CD4-positive, alpha-beta T cell treated with Interleukin-17A for 4 hours (primary cell): ENCODE measurements around the gene ZNF326.
"Not testable (repeated sequence)": the region's sequence is repeated elsewhere in the genome, so short reads cannot be mapped to it uniquely, and the experiment has no call there.

Experiments used
- DNase-seq: peaks from one replicate; pipeline ENCODE4 v3.0.0-alpha.2; 2020; ENCODE audit warnings: mixed read lengths

ZNF326 gene

DNA sequence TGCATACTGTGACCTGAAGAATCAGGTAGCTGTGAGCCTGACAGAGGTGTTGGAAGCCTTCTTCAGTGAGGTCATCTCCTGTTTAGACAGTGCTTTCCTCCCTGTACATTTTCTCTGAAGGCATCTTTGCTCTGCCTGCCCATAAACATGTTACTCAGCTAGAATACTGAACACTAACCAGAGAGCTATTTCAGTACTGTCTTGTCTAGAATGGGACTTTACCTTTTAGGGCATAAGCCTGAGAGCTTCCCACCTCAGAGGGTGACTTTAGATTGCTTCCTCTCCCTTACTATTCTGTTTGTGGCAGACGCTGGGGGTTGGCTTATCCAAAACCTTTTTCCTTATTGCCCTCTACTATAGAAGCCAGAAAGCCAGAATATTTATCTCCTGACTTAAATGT, 23.3 kb upstream of the ZNF326 start:
- no peak for DNase-seq

DNA sequence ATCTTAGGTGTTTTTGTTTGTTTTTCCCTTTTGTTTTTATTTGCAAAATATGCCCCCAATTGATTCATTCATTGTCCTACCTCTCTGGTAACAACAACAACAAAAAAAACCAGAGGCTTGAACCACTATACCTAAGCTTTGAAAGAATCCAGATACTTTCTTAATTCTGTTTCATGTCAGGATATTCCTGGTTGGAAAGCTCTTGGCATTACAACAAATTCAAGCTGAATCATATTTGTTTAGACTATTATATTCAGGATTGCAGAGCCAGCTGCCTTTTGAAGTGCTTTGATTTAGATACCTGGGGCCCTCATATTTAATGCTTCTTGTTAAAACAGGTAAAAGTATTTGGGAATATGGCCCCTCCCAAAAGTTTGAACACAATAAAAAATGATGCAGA, 22.9 kb upstream of the ZNF326 start:
- no peak for DNase-seq

DNA sequence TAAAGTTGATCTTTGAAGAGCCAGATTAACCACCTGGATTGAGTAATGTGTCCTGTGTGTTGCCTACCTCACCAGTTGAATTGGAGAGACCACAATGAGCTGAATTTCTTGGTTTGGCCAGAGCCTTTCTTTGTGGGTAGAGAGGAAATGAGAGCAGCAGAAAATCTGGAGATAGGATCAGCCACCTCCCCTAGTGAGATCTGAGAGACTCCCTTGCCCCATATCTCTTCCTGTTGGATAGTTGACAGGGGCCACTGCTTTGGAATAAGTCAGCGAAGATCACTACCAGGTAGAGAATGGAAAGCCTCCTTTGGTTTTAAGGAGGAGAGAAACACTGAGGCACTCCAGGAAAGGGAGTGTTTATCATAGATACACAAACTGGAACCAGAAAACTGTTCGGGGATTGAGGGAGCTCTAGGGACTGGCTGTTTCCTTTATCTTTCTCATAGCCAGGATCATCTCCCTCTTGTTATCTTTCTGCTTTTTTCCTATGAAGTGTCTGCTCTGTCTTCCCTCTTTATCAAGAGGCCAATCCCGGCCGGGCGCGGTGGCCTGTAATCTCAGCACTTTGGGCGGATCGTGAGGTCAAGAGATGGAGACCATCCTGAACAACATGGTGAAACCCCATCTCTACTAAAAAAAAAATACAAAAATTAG, 21.3 kb upstream of the ZNF326 start:
- DNase-seq: no peak

DNA sequence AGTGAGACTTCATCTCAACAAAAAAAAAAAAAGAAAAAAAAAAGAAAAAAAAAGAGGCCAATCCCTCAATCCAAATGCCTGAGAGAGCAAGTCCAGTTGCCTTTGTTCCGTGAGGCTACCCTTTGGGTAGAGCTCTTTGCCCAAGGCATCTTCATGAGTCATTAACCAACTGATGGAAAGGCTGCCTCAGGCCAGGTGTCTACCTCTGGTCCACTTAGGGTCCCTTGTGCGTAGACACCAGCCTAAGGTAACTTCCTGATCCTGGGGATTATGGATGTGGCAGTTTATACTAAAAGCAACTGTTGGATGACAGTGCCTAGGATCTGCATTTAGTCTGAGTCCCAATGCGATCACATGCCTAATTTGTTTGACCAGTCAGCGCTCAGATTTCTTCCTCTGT, 20.7 kb upstream of the ZNF326 start:
- no peak for DNase-seq

DNA sequence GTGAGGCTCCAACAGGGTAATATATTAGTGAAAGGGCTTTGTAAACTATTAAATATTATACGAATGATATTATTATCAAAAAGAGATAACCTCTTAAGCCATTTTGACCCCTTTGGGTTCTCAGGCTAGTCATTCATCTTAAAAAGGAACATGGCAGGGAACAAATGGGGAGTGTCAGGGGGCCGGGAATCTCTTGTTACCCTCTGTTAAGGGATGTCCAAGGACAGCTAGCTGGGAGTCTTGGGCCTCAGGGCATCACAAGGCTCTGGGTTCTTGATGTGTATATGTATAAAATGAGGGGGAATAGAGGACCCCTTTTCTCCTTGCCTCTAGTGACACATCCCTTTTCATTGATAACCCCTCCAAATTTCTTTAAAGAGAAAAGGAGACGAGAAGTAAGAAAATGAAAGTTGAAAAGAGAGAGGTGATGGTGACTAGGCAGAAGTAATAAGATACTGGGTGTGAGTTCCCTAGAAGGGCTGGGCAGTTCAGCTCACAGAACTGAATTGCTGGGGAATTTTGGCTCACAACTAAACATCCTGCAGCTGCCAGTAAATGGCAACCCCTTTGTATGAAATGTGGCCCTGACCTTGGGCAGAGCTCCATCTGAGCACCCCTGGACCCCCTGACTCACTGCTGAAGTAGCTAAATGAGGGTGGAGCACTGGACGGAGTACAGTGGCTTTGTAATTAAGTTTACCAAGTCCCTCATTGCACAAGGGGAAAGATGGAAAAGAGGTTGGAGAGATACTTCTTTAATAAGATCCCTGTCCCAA, 20.0 kb upstream of the ZNF326 start:
- DNase-seq: no peak

DNA sequence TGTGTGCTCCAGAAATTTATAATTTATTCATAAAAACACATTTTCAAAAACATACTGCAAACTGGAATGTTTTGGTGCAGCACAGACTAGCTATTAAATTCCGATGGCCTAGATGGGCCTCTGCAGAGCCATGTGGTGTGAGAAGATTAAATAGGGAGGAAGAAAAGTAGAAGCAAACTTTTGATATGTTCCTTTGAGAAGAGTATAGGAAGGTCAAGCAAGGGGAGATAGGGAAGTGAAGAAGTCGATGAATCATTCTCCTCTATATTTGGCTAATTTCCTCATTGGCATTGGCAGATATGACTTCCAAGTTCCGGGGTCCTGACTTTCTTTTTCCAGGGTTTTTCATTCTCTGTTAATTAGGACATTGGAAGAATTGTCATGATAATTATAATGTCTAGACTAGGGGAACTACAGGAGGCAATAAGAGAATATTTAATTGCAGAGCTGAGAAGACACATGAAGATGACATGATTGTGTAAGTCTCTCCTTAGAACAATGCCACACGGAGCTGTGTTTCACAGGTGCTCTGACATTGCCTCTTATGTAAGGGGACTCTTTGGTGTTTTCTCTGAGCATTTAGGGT, 19.3 kb upstream of the ZNF326 start:
- no peak for DNase-seq

DNA sequence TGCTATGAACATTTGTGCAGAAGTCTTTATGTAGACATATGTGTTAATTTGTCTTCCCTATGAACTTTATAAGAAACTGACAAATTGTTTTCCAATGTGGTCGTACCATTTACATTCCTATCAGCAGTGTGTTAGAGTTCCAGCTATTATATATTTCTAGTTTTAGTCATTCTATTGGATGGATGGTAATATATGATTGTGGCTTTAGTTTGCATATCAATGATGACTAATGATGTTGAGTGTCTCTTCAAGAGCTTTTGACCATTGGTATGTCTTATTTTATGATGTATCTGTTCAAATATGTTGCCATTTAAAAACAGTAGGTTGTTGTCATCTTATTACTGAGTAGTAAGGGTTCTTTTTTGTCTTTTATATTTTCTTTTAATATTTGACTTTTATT, 16.2 kb upstream of the ZNF326 start:
- DNase-seq: no peak

DNA sequence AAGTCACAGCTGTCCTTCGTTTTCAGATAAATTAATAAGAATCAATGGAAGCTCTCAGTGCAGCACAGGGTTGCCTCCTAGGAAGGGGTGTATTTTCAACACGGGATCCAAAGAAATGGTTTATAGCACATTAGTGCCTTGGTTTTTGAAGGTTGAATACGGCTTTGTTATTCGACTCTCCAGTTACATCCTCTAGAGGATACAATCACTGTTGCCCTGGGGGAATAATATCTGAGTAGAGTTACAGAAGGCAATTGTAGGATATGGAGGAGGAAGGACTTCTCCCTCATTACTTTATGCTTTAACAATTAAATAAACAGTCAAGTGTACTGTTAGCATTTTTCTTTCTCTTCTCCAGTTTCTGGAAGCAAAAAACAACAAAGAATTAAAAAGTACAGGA, 14.3 kb upstream of the ZNF326 start:
- no peak for DNase-seq

DNA sequence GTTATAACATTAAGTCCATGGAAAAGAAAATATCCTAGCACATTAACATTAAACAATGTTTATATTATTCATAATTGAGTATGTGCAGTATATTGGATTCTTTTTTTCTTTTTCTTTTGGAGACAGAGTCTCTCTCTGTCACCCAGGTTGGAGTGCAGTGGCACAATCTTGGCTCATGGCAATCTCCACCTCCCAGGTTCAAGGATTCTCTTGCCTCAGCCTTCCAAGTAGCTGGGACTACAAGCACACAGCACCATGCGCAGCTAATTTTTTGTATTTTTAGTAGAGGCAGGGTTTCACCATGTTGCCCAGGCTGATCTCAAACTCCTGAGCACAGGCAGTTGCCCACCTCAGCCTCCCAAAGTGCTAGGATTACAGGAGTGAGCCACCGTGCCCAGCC, 12.1 kb upstream of the ZNF326 start:
- DNase-seq: not testable (repeated sequence)

DNA sequence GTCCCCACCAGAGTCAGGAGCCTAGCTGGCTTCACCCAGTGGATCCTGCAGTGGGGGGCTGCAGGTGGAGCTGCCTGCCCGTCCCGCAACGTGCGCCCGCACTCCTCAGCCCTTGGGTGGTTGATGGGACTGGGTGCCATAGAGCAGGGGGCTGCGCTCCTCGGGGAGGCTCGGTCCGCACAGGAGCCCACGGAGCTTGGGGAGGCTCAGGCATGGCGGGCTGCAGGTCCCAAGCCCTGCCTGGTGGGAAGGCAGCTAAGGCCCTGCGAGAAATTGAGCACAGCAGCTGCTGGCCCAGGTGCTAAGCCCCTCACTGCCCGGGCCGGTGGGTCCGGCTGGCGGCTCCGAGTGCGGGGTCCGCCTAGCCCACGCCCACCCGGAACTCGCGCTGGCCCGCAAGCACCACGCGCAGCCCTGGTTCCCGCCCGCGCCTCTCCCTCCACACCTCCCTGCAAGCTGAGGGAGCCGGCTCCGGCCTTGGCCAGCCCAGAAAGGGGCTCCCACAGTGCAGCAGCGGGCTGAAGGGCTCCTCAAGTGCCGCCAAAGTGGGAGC, 10.3 kb upstream of the ZNF326 start:
- DNase-seq: not testable (repeated sequence)

DNA sequence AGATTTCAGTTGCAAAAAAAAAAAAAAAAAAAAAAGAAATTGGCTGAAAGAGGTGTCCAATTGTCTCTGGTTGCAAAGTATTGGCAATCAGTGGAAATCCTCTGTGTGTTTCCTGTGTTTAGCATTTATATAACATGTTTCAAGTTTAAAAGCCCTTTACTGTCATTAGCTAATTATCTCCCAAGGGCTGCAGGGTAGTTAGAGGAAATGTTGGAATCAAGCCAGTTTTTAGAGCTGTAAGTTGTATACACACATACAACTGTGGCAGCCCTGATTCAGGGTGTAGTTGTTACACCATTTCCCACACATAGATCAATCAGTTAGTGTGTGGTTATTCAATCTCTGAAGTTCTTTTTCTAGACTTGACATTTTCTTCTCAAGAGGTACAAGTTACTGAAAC, 8.9 kb upstream of the ZNF326 start:
- no peak for DNase-seq

DNA sequence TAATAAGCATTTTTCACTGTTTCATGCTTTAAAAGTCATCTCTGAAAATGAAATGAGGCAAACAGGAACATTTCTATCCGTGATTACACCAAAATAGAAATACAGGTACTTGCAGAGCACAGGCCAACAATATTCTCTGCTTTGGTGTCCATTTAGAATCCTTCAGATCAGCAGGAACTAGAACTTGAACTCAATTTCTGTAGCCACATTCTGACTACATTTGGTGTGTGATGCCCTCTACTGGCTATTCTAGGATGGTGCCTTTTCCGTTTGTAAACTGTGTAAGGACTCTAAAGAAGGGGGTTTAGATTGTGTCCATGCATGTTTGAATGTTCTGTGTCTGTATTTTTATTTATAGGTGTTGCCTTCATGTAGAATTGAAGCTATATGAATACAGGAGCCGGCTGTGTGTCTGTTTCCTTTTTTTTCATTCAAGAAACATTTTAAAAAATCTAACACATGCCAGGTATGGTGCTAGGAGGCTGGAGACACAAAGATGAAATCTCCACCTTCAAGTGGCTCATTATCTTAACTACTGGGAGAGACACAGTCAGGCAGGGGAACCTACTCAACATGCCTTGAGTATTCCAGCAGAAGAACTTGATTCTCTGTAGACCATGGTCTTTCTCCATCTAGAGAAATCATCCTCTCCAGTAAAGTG, 7.6 kb upstream of the ZNF326 start:
- peak; percentile 66 for DNase-seq

DNA sequence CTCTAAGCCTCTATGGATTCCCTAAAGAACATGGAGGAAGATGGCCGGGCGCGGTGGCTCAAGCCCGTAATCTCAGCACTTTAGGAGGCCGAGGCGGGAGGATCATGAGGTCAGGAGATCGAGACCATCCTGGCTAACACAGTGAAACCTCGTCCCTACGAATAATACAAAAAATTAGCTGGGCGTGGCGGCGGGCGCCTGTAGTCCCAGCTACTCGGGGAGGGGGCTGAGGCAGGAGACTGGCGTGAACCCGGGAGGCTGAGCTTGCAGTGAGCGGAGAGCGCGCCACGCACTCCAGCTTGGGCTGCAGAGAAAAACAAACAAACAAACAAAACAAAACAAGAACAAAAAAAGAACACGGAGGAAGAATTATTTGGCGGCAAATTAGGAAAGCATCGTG, 5.8 kb upstream of the ZNF326 start:
- no peak for DNase-seq

DNA sequence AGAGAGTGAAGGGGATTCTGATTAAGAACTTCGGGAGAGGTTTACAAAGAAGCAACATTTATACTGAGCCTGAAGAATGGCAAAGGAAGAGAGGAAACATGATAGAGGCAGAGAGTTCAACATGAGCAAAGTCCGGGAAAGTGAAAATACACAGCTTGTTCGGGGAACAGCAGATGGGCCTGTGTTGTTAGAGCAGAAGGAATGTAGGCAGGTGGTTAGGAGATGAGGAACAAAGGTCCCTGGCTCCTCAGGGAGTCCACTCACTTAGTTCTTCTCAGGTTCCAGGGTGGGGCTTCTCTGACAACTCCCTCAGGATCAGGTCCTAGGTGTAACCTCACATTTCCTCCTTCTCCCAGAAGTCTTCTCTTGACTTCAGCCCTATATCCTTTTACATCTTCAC, 5.1 kb upstream of the ZNF326 start:
- DNase-seq: no peak

DNA sequence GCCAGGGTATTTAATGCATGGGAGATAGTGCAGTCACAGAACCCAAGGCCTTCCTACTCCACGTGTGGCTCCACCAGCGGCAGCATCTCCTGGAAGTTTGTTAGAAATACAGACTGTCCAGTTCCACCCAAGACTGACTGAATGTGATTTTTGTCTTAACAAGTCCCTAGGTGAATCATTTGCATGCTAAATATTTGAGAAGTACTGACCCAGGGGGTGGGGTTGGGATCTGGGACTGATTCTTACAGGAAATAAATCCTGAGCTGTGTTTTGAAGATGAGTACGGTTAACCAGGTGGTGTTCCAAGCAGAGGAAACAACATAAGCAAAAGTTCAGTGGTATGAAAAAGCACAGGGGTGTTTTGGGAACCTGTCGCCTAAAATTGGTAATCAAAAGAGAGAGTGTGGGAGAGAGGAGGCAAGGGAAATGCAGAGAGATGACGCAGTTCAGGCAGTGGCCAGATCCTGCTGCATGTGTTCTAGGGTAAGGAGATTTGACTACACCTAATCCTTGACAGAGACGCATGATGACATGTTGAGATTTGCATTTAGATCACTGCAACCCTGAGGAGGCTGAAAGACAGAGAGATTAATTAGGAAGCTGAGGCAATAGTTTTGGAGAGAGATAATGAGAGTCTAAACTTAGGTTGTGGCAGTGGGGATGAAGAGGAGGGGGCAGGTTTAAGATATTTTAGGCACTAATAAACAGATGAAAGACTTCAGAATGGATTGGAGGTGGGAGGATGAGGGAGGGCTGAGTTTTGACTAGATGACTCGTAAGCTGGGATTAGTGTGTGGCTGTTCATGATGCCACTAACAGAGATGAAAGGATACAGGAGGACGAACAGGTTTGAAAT, 3.7 kb upstream of the ZNF326 start:
- no peak for DNase-seq

DNA sequence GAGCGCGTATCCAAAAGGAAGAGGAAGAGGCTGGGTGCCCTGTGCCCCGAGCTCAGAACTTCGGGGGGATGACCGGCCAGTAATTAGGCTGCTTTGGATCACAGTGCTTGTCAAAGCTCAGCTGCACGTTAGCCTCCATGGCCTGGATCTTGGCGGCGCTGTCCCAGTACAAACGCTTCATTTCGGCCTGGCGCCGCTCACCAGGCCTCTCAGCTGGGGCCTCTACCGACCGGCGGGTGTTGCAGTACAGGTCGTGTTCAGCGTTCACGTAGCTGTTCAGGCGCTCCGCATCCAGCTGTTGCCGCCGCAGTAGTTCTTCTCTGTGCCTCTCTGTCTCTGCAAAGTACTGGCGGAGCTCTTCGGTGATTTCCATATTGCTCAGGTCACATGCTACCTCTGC, 1.4 kb upstream of the ZNF326 start:
- no peak for DNase-seq

DNA sequence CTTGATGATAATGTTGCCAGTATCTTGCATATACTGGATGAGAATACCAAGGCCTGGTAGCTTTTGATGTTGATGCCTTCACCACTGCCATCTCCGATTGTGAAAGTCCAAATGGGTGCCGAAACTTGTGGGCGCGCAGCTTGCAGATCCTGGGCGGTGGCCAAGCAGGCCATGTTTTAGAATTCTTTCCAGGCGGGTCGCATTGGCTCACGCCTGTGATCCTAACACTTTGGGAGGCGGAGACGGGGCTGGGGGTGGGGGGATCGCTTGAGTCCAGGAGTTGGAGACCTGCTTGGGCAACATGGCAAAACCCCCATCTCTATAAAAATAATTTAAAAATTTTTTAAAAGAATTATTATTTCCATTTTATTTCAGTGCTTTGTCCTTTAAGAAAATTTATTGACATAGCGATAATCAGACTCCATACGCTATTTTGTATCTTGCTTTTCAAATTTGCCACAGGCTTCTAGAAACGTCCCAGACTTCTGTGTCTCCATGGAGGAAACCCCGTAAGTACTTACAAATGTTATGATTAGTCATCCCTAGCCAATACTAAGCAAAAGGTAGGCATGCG, 592 bp upstream of the ZNF326 start:
- DNase-seq: no peak

DNA sequence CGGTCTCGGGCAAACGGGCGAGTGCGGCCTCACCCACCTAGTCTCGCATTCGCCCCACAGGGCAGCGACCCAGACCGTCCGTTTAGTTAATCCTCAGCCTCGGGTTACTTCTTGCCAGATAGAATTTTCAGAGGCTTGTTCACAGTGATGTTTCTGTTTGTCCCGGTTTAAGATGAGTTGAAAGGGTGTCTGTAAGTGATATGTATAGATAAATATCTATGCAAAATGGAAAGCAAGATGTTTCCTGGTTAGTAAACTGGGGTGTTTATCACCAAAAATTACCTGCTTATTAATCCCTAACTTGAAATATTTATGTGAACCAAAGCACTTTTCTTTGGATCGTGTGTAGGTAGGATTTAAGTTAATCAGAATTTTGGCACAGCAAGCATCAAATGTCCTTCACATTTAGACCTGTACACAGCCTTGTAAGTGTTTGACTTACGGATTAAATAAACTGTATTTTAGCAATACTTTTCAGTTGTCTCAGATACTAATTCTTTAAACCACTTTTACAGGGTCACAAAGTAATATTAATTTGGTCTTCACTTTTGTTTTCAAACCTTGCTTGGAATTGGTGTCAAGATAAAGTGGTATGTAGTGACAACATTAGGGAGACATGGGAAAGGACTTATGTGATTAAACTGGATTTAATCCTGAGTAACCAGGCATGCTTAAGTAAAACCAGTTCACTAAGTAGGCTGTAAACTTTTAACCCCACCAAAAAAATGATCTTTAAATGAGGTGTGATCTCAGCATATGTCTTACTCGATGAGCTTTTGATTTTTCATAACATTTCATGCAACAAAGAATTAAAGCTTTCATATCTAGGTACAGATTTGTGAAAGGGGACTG, 914 bp downstream of the ZNF326 start:
- DNase-seq: no peak

DNA sequence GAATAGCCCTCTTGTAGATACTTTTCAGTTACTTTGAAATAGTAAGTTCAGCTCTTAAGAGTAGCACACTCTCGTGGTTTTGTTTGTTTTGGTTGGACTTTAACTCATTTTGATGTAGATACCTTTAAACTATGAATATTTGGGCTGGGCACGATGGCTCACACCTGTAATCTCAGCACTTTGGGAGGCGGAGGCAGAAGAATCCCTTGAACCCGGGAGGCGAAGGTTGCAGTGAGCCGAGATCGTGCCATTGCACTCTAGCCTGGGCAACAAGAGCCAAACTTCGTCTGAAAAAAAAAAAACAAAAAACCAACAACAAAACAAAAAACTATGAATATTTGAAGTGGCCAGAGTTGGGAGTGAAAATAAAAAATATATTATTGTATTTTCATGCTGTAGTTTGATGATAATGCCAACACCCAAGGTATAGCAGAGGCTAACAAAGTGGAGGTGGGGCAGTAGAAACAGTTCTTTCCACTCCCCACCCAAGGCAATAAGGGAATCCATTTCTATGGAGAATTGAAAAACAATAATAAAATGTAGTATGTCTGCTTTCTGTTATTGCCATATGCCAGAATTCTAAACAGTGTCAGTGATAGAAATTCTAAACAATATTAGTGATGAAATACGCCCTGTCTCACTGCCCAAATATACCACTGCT, 1.7 kb downstream of the ZNF326 start:
- DNase-seq: no peak

DNA sequence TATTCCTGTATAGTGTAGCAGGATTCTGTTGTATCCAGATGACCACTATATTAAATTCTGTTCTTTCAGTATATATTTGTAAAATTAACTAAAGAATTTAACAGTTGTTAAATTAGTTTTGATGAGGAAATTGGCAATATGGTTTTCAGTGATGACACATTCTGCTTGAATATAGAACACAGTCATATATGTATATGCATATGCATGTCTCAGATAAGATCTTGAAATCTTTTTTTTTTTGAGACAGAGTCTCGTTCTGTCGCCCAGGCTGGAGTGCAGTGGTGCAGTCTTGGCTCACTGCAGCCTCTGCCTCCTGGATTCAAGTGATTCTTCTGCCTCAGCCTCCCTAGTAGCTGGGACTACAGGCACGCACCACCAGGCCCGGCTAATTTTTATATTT, 2.2 kb downstream of the ZNF326 start:
- not testable (repeated sequence) for DNase-seq

DNA sequence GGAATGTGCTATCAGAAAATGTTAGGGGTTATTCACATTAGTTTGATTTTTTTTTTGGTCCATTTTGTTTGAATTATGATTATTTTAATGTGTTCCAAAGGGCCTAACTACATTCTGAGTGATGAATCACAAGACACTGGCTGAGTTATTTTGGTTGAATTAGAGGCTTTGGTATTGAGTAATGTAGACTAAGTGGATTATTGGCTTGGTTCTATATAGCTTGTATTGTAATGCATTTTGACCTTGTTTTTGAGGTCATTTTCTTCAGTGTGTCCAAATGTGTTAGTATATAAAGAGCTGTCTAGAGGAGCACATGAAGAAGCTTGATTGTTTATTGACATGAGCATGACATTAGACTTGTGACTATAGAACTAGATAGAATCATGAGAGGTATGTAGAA, 3.4 kb downstream of the ZNF326 start:
- no peak for DNase-seq
